T-cell (primary cell): ENCODE data around the gene KLF11. TPM values are rescaled to one million over a fixed set of nuclear protein-coding genes. Genes with fewer than 3 reads are reported as not detected.

Source experiments
- ATAC-seq, 4 experiments: fragments of 200-7000 bp in 3 of 4; fragments of 150-1000 bp in 1 of 4; cut with Tn5 transposase; replicated peaks in 1 of 4; 1 replicate in 3 of 4; 2 replicates in 1 of 4; pipeline ENCODE4 v1.10.0; 2021; ENCODE audit warnings: moderate library complexity in 3 of 4, mild to moderate bottlenecking in 2 of 4, moderate number of reproducible peaks in 1 of 4
- CTCF ChIA-PET, 2 donors: fragments of 300-600 bp; sonication (Branson Sonifier 250); formaldehyde crosslinking; loops; one replicate each; lab custom pipeline; 2022; ENCODE audit warnings: antibody characterized with exemption in 2 of 2; lab: Charles Lee
- POLR2A ChIA-PET, 2 donors: fragments of 300-600 bp; sonication (Branson Sonifier 250); formaldehyde crosslinking; loops; one replicate each; lab custom pipeline; 2022; ENCODE audit warnings: antibody characterized with exemption in 2 of 2; lab: Charles Lee
- DNase-seq, 35 experiments: peaks; one replicate each; pipeline versions ENCODE4 v3.0.0 to v3.0.0-alpha.2; 2013 to 2023
- H3K27ac ChIP-seq: one replicate; pipeline ENCODE4 v1.5.1; 2013; ENCODE audit warnings: low read length
- H3K27me3 ChIP-seq, 2 experiments: replicated peaks in 1 of 2; 1 replicate in 1 of 2; 2 replicates in 1 of 2; pipeline versions ENCODE4 v1.6.1 to v1.7.0; 2013; ENCODE audit warnings: low read length in 1 of 2, mixed read lengths in 1 of 2; ENCODE audit not compliant: control insufficient read depth in 2 of 2, insufficient read depth in 2 of 2; ENCODE audit errors: extremely low read depth in 1 of 2
- H3K36me3 ChIP-seq, 2 donors: 1 replicate in 1 of 2; 2 replicates in 1 of 2; pipeline versions ENCODE4 v1.6.1 to v1.7.0; 2013; ENCODE audit warnings: low read length in 1 of 2; ENCODE audit not compliant: control insufficient read depth in 2 of 2, insufficient read depth in 1 of 2; ENCODE audit errors: extremely low read depth in 1 of 2
- H3K4me1 ChIP-seq, 2 experiments: 1 replicate in 1 of 2; 2 replicates in 1 of 2; pipeline versions ENCODE4 v1.6.1 to v1.7.0; 2013; ENCODE audit warnings: low read length in 2 of 2, mixed read lengths in 1 of 2; ENCODE audit not compliant: insufficient read depth in 2 of 2, control insufficient read depth in 1 of 2; ENCODE audit errors: extremely low read depth in 1 of 2
- H3K4me3 ChIP-seq, 2 donors: 1 replicate in 1 of 2; 2 replicates in 1 of 2; pipeline versions ENCODE4 v1.5.1 to v1.7.0; 2013; ENCODE audit warnings: mild to moderate bottlenecking in 2 of 2, low read length in 1 of 2, moderate library complexity in 1 of 2; ENCODE audit not compliant: control insufficient read depth in 1 of 2; ENCODE audit errors: extremely low read depth in 1 of 2
- H3K9me3 ChIP-seq: 2 replicates; pipeline ENCODE4 v1.7.0; 2013
- H3K27ac Mint-ChIP-seq, 2 donors: one replicate each; pipeline ENCODE4 v1.8.0; 2020 to 2021; ENCODE audit warnings: mild to moderate bottlenecking in 2 of 2, mixed read lengths in 2 of 2
- H3K27me3 Mint-ChIP-seq, 2 donors: one replicate each; pipeline ENCODE4 v1.8.0; 2021 to 2022; ENCODE audit warnings: mixed read lengths in 2 of 2
- H3K36me3 Mint-ChIP-seq: one replicate; pipeline ENCODE4 v1.8.0; 2021; ENCODE audit warnings: mixed read lengths
- H3K4me1 Mint-ChIP-seq, 3 donors: one replicate each; pipeline ENCODE4 v1.8.0; 2020 to 2022; ENCODE audit warnings: mixed read lengths in 3 of 3, mild to moderate bottlenecking in 1 of 3
- H3K4me3 Mint-ChIP-seq, 3 donors: one replicate each; pipeline ENCODE4 v1.8.0; 2020 to 2022; ENCODE audit warnings: mild to moderate bottlenecking in 3 of 3, mixed read lengths in 3 of 3, moderate library complexity in 3 of 3
- H3K9me3 Mint-ChIP-seq, 3 donors: one replicate each; pipeline ENCODE4 v1.8.0; 2020 to 2022; ENCODE audit warnings: mixed read lengths in 3 of 3
- WGBS: methylation state at CpG from one replicate; pipeline ENCODE4 v1.1.5; 2013; ENCODE audit warnings: missing lambda C conversion rate; ENCODE audit not compliant: insufficient coverage; 5-methylcytosine and 5-hydroxymethylcytosine counted together
- total RNA-seq, 35 experiments: library from RNA in 6 of 35; stranded (reverse) in 6 of 35; fragments of 120-200 nt in 1 of 35; gene quantifications; one replicate each; pipeline versions ENCODE4 v1.2.1 to v1.2.4 and lab custom pipeline; 2013 to 2026

The KLF11 gene
- total RNA-seq, 5 donors from 2014 or later (not counting 1 experiment from before 2014, with no cell fraction given): 6.8 to 36.3 (median 10.3) TPM

DNA sequence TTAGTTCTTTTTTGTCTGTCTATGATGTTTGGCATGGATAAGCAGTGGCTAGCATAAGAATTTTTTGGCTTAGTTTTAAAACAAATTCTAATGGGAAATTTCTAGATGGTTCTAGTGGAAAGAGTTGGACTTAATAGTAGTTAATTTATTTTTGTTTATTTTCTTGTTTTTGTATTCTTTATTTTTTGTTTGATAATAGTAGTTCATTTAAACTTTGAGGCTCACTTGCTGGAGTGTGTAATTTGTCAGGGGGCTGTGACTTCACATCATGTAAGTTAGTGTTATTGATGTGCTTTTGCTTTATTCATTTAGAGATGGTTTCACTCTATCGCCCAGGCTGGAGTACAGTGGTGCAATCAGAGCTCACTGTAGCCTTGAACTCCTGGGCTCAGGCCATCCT lies 43.7 kb upstream of the KLF11 start:
- no peak for DNase-seq
- no peaks in the 10 kb centered on the region for H3K4me1 Mint-ChIP-seq

DNA sequence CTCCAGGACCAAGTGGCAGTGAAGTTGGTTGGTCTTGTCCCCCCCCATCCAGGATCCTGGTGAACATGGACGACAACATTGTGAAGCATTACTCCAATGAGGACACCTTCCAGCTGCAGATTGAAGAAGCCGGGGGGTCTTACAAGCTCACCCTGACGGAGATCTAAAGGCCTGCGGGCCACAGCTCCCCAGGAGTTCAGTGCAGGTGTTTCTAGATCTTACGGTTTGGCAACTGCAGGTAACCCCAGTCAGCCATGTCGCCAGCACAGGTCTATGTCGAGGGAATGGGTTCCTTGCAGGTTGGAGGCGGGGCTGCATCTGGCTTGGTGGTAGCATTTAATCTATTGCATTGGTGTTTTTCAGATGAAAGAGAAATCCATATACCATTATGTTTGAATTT lies 42.8 kb upstream of the KLF11 start:
- H3K27ac ChIP-seq: no peak overlapping the region
- no peak overlapping the region for H3K27ac Mint-ChIP-seq

More for the DNA sequence above, 43.7 kb upstream of the KLF11 start:
- Mint-ChIP-seq H3K36me3 (no peaks in the 10 kb centered on the region), H3K4me3 (no peak overlapping the region), H3K27me3 (no peaks in the 10 kb centered on the region), H3K9me3 (no peaks in the 10 kb centered on the region), H3K27ac (no peak overlapping the region)
- H3K9me3 ChIP-seq: no peaks in the 10 kb centered on the region
- WGBS: no CpG with 5 or more reads among the region's 1 CpG
- ChIA-PET CTCF (no interaction called here), POLR2A (no interaction called here)
- no peak overlapping the region for H3K4me3 ChIP-seq
- no peak overlapping the region for H3K27ac ChIP-seq
- peaks cover 0 to under 1% of the 10 kb centered on the region in 2 experiments for H3K27me3 ChIP-seq
- H3K36me3 ChIP-seq: no peaks in the 10 kb centered on the region
- no peaks in the 10 kb centered on the region for H3K4me1 ChIP-seq
- no peak for ATAC-seq

DNA sequence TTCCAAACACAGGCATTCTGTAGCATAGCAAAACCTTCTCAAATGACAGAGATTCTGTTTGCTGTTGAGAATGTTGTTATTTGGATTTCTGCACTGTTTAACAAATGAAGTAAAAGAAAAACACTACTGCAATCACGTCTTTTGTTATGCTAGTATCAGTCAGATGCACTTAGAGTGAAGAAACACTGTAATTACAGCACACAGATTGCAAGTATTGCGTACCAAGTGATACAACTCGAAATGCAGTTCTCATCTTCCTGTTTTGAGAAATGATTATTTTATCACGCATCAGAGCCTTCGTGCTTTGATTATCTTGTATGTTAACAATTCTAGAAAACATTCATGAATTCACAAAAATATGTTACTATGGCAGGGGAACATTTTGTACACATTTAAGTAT lies 41.8 kb upstream of the KLF11 start:
- no peaks in the 10 kb centered on the region for H3K9me3 Mint-ChIP-seq
- H3K27me3 Mint-ChIP-seq: peaks cover 0 to 8% of the 10 kb centered on the region in 2 donors
- no peaks in the 10 kb centered on the region for H3K4me1 Mint-ChIP-seq
- H3K36me3 Mint-ChIP-seq: no peaks in the 10 kb centered on the region
- no peak overlapping the region for H3K4me3 ChIP-seq
- 79% methylated on average over 3 of the region's 5 CpGs for WGBS
- H3K27me3 ChIP-seq: peaks cover 0 to 4% of the 10 kb centered on the region in 2 experiments
- no peak overlapping the region for H3K27ac ChIP-seq
- H3K4me1 ChIP-seq: no peaks in the 10 kb centered on the region
- DNase-seq: no peak
- no peaks in the 10 kb centered on the region for H3K9me3 ChIP-seq
- H3K4me3 Mint-ChIP-seq: no peak overlapping the region
- H3K36me3 ChIP-seq: no peaks in the 10 kb centered on the region
- ChIA-PET POLR2A (interaction anchor here in 1 of 2 donors (0.5 kb wide), 1 partner anchor 111 kb away, joined by 4 read pairs; no protein-coding TSS in a partner anchor), CTCF (no interaction called here)
- no peak for ATAC-seq
- no peak overlapping the region for H3K27ac Mint-ChIP-seq

More for the DNA sequence above, 42.8 kb upstream of the KLF11 start:
- H3K36me3 Mint-ChIP-seq: no peaks in the 10 kb centered on the region
- Histone ChIP-seq H3K27me3 (no peaks in the 10 kb centered on the region), H3K36me3 (no peaks in the 10 kb centered on the region), H3K4me1 (no peaks in the 10 kb centered on the region), H3K4me3 (no peak overlapping the region), H3K9me3 (no peaks in the 10 kb centered on the region)
- no peaks in the 10 kb centered on the region for H3K9me3 Mint-ChIP-seq
- peaks cover 0 to under 1% of the 10 kb centered on the region in 2 donors for H3K27me3 Mint-ChIP-seq
- POLR2A ChIA-PET: no interaction called here
- H3K4me3 Mint-ChIP-seq: no peak overlapping the region
- CTCF ChIA-PET: no interaction called here
- no peak for ATAC-seq
- no peaks in the 10 kb centered on the region for H3K4me1 Mint-ChIP-seq
- 100% methylated on average over 6 of the region's 8 CpGs for WGBS
- DNase-seq: no peak

DNA sequence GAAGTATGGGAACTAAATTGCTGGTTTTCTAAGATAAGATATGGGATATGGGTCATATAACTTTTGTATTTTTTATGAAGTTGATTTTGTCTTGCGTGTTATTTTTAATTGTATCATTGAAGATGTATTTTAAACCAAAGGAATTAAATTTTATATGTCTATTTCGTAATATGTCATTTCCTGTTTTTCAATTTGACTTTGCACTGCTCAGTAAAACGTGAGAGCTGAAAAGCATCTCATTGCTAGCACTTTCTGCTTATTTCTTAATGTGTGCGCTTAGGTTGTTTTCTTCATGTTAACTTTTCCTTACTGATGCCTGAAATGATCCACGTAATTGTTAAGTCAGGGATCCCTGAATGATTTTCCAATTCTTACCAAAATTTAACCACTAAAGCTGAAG lies 41.2 kb upstream of the KLF11 start:
- Histone ChIP-seq H3K27ac (no peak overlapping the region), H3K4me1 (no peaks in the 10 kb centered on the region), H3K36me3 (no peaks in the 10 kb centered on the region), H3K27me3 (peaks cover 0 to 9% of the 10 kb centered on the region in 2 experiments), H3K9me3 (no peaks in the 10 kb centered on the region), H3K4me3 (no peak overlapping the region)
- ChIA-PET CTCF (no interaction called here), POLR2A (interaction anchor here in 1 of 2 donors (0.6 kb wide), 1 partner anchor 406 kb away, joined by 3 read pairs; no protein-coding TSS in a partner anchor)
- peaks cover 0 to 1% (median 0%) of the 10 kb centered on the region in 3 donors for H3K4me1 Mint-ChIP-seq
- H3K27me3 Mint-ChIP-seq: peaks cover 0 to 11% of the 10 kb centered on the region in 2 donors
- no peak overlapping the region for H3K27ac Mint-ChIP-seq
- no peaks in the 10 kb centered on the region for H3K9me3 Mint-ChIP-seq
- H3K36me3 Mint-ChIP-seq: no peaks in the 10 kb centered on the region
- no CpG with 5 or more reads among the region's 5 CpGs for WGBS
- ATAC-seq (no peak), DNase-seq (no peak)
- no peak overlapping the region for H3K4me3 Mint-ChIP-seq

DNA sequence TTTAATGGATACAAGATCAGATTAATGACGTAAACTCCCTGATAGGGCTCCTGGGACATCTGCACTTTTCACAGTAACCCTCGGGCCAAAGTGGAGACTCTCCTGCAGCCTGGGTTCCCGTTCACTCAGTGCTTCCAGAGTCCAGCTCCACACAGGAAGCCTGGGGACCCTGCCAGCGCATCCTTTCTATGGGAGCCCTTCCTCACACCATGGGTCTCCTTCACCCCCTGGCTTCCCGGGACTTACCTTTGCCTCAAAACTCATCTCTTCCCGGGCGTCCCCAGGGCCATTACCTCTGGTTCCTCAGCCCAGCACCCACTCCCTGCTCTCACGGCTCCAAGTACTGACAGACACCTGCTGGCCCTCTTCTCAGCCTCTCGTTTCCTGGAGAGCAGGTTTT lies 40.7 kb upstream of the KLF11 start:
- Histone ChIP-seq H3K4me3 (no peak overlapping the region), H3K27ac (no peak overlapping the region), H3K27me3 (peaks cover 0 to 12% of the 10 kb centered on the region in 2 experiments), H3K36me3 (no peaks in the 10 kb centered on the region), H3K4me1 (no peaks in the 10 kb centered on the region), H3K9me3 (no peaks in the 10 kb centered on the region)
- peaks cover under 1 to 15% of the 10 kb centered on the region in 2 donors for H3K27me3 Mint-ChIP-seq
- H3K27ac Mint-ChIP-seq: no peak overlapping the region
- peaks cover 0 to 1% (median 0%) of the 10 kb centered on the region in 3 donors for H3K4me1 Mint-ChIP-seq
- POLR2A ChIA-PET: interaction anchor here in 1 of 2 donors (0.6 kb wide), 1 partner anchor 406 kb away, joined by 3 read pairs; no protein-coding TSS in a partner anchor
- WGBS: 87% methylated on average over 7 of the region's 9 CpGs
- H3K9me3 Mint-ChIP-seq: no peaks in the 10 kb centered on the region
- CTCF ChIA-PET: no interaction called here
- no peak for ATAC-seq
- no peaks in the 10 kb centered on the region for H3K36me3 Mint-ChIP-seq
- H3K4me3 Mint-ChIP-seq: no peak overlapping the region
- no peak for DNase-seq

DNA sequence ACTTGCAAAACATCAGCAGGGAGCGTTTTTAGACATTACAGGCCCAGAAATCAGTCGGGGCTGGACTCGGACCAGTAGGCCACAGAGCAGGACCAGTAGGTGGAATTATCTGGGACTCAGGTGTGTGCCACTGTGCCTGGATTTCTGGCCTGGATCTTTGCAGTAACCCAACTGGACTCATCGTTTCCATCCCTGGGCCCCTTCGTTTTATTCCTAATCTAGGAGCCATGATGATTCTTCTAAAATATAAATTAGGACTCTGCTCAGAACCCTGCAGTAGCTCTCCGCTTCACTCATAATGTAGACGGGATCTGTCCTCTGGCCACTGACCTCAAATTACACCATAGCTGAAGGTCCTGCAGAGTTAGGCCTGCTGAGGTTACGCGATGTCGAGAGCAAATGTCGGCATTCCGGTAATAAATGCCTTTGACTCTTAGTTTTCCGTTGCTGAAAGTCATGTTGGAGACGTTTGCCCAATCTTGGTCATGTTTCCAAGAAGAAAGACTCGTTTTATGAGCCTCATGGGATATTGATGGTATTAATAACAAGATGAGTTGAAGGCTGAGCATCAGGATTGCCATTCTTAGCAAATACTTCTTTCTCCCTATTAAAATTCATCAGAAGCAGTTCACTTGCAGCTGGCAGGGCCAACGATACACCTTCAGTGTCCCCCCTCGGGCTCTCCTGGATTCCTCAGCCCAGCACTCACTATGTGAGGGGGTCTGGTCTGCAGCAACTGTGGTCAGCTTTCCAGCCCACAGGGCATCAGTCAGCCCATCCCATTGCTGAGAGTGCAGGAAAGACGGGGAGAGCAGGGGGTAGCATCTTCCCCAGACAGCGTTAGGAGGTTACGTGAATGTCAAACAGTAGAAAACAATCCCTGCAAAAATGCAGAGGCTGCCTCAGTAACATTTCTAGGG lies 39.9 kb upstream of the KLF11 start:
- Mint-ChIP-seq H3K27me3 (peaks cover 3 to 22% of the 10 kb centered on the region in 2 donors), H3K4me3 (no peak overlapping the region), H3K9me3 (no peaks in the 10 kb centered on the region), H3K4me1 (peaks cover 0 to 1% (median 0%) of the 10 kb centered on the region in 3 donors), H3K27ac (no peak overlapping the region), H3K36me3 (no peaks in the 10 kb centered on the region)
- ATAC-seq (no peak), DNase-seq (no peak)
- Histone ChIP-seq H3K4me3 (no peak overlapping the region), H3K27me3 (peaks cover 0 to 18% of the 10 kb centered on the region in 2 experiments), H3K9me3 (no peaks in the 10 kb centered on the region), H3K27ac (no peak overlapping the region), H3K4me1 (no peaks in the 10 kb centered on the region), H3K36me3 (no peaks in the 10 kb centered on the region)
- WGBS: 90% methylated on average over 16 of the region's 20 CpGs
- ChIA-PET CTCF (no interaction called here), POLR2A (no interaction called here)
